IMR-90 (cell line): ENCODE measurements around the gene CAMK2G. TPM values are rescaled to one million over a fixed set of nuclear protein-coding genes. Genes with fewer than 3 reads are reported as not detected.

Experiments
- ATAC-seq: fragments of 200-7000 bp; cut with Tn5 transposase; 2 replicates; pipeline ENCODE4 v1.9.1; 2020; ENCODE audit warnings: low read depth, mild to moderate bottlenecking, moderate library complexity
- BruUV-seq: library from RNA; stranded (reverse); fragments of 400-500 nt; replicated peaks from 2 replicates; lab custom pipeline; 2021; lab: Mats Ljungman, UMichigan
- CTCF ChIA-PET: fragments of 300-600 bp; formaldehyde crosslinking; extraction: SDS; loops from one replicate; lab custom pipeline; 2021; ENCODE audit warnings: antibody characterized with exemption; lab: Yijun Ruan, JAX
- POLR2A ChIA-PET: fragments of 300-600 bp; sonication (Branson Sonifier 250); formaldehyde crosslinking; loops from one replicate; lab custom pipeline; 2022; ENCODE audit warnings: antibody characterized with exemption; ENCODE audit not compliant: unreplicated experiment; lab: Charles Lee
- DNase-seq: peaks from one replicate; pipeline ENCODE4 v3.0.0; 2013
- H2AFZ ChIP-seq: replicated peaks from 2 replicates; pipeline ENCODE3; 2013; ENCODE audit warnings: low read length, mild to moderate bottlenecking; ENCODE audit not compliant: poor library complexity
- H2AK5ac ChIP-seq: 2 replicates; pipeline ENCODE4 v1.6.1; 2013; ENCODE audit warnings: low read depth, low read length, inconsistent platforms
- H2AK9ac ChIP-seq: replicated peaks from 2 replicates; pipeline ENCODE3; 2013; ENCODE audit warnings: mild to moderate bottlenecking, low read depth, low read length, moderate library complexity; ENCODE audit not compliant: poor library complexity
- H2BK120ac ChIP-seq: 2 replicates; pipeline ENCODE4 v1.6.1; 2013; ENCODE audit warnings: low read depth, low read length, inconsistent platforms
- H2BK15ac ChIP-seq: 3 replicates; pipeline ENCODE4 v1.6.1; 2013; ENCODE audit warnings: low read depth, low read length, inconsistent platforms
- H2BK20ac ChIP-seq: 2 replicates; pipeline ENCODE4 v1.6.1; 2013; ENCODE audit warnings: low read depth, mild to moderate bottlenecking, inconsistent platforms, low read length, moderate library complexity
- H2BK5ac ChIP-seq: 2 replicates; pipeline ENCODE4 v1.6.1; 2013; ENCODE audit warnings: mild to moderate bottlenecking, low read depth, low read length, inconsistent platforms; ENCODE audit not compliant: poor library complexity, severe bottlenecking
- H3K14ac ChIP-seq: replicated peaks from 2 replicates; pipeline ENCODE4 v1.6.1; 2013; ENCODE audit warnings: low read depth, low read length, inconsistent platforms
- H3K18ac ChIP-seq: 2 replicates; pipeline ENCODE4 v1.6.1; 2013; ENCODE audit warnings: low read depth, low read length, control low read depth
- H3K23ac ChIP-seq: 2 replicates; pipeline ENCODE4 v1.6.1; 2013; ENCODE audit warnings: low read depth, low read length, inconsistent platforms
- H3K27ac ChIP-seq: 2 replicates; pipeline ENCODE4 v1.5.1; 2013; ENCODE audit warnings: mild to moderate bottlenecking, control low read depth, low read length; ENCODE audit not compliant: insufficient read depth
- H3K27me3 ChIP-seq: 2 replicates; pipeline ENCODE4 v1.6.1; 2013; ENCODE audit warnings: low read length; ENCODE audit not compliant: control insufficient read depth, insufficient read depth
- H3K36me3 ChIP-seq: 2 replicates; pipeline ENCODE4 v1.6.1; 2013; ENCODE audit warnings: low read length, mixed read lengths; ENCODE audit not compliant: control insufficient read depth, insufficient read depth
- H3K4ac ChIP-seq: 2 replicates; pipeline ENCODE4 v1.6.1; 2013; ENCODE audit warnings: low read depth, low read length, inconsistent platforms
- H3K4me1 ChIP-seq: 2 replicates; pipeline ENCODE4 v1.6.1; 2013; ENCODE audit warnings: low read length, mixed read lengths; ENCODE audit not compliant: control insufficient read depth, insufficient read depth
- H3K4me2 ChIP-seq: 2 replicates; pipeline ENCODE4 v1.6.1; 2013; ENCODE audit warnings: low read depth, mild to moderate bottlenecking, control low read depth, low read length, moderate library complexity
- H3K4me3 ChIP-seq: 2 replicates; pipeline ENCODE4 v1.5.1; 2013; ENCODE audit warnings: low read depth, mild to moderate bottlenecking, control low read depth, low read length, moderate library complexity; ENCODE audit not compliant: insufficient read depth
- H3K56ac ChIP-seq: 2 replicates; pipeline ENCODE4 v1.6.1; 2013; ENCODE audit warnings: low read length, inconsistent platforms; ENCODE audit not compliant: insufficient read depth; ENCODE audit errors: extremely low read depth
- H3K79me1 ChIP-seq, 2 experiments: 2 replicates each; pipeline ENCODE4 v1.6.1; 2013; ENCODE audit warnings: low read length in 2 of 2, inconsistent platforms in 1 of 2, low read depth in 1 of 2
- H3K9ac ChIP-seq: 2 replicates; pipeline ENCODE4 v1.6.1; 2013; ENCODE audit warnings: low read depth, low read length, control low read depth
- H3K9me1 ChIP-seq: 2 replicates; pipeline ENCODE4 v1.6.1; 2013; ENCODE audit warnings: low read length, inconsistent platforms; ENCODE audit not compliant: insufficient read depth
- H3K9me3 ChIP-seq: 2 replicates; pipeline ENCODE4 v1.6.1; 2013; ENCODE audit warnings: low read length; ENCODE audit not compliant: control insufficient read depth, insufficient read depth
- H4K20me1 ChIP-seq: 2 replicates; pipeline ENCODE4 v1.6.1; 2013; ENCODE audit warnings: low read length, inconsistent platforms; ENCODE audit not compliant: insufficient read depth
- H4K5ac ChIP-seq: 2 replicates; pipeline ENCODE4 v1.6.1; 2013; ENCODE audit warnings: mild to moderate bottlenecking, low read depth, low read length, control low read depth
- H4K8ac ChIP-seq, 2 experiments: 2 replicates each; pipeline ENCODE4 v1.6.1; 2013; ENCODE audit warnings: low read depth in 2 of 2, low read length in 2 of 2, control low read depth in 1 of 2, inconsistent platforms in 1 of 2
- H4K91ac ChIP-seq: 2 replicates; pipeline ENCODE4 v1.6.1; 2013; ENCODE audit warnings: low read depth, low read length, inconsistent platforms; ENCODE audit not compliant: insufficient read depth
- BHLHE40 ChIP-seq: fragments of 150-350 bp; IDR thresholded peaks from 2 replicates; pipeline ENCODE4 v1.6.1; 2016; ENCODE audit warnings: mild to moderate bottlenecking, low read depth, low read length
- CEBPB ChIP-seq: IDR thresholded peaks from 2 replicates; pipeline ENCODE4 v1.6.1; 2012; ENCODE audit warnings: low read depth, low read length, improper control_type of control experiment
- CHD1 ChIP-seq: IDR thresholded peaks from 2 replicates; pipeline ENCODE4 v1.6.1; 2012; ENCODE audit warnings: low read depth, low read length, improper control_type of control experiment
- FOS ChIP-seq: fragments of 150-350 bp; IDR thresholded peaks from 2 replicates; pipeline ENCODE4 v1.6.1; 2016; ENCODE audit warnings: low read depth, low read length
- MAZ ChIP-seq: IDR thresholded peaks from 2 replicates; pipeline ENCODE4 v1.6.1; 2012; ENCODE audit warnings: low read depth, mild to moderate bottlenecking, low read length, improper control_type of control experiment, moderate library complexity, borderline replicate concordance
- MXI1 ChIP-seq: IDR thresholded peaks from 2 replicates; pipeline ENCODE4 v1.6.1; 2012; ENCODE audit warnings: low read depth, mild to moderate bottlenecking, low read length, moderate library complexity, borderline replicate concordance
- POLR2A ChIP-seq: IDR thresholded peaks from 2 replicates; pipeline ENCODE4 v1.6.1; 2012; ENCODE audit warnings: mild to moderate bottlenecking, low read depth, low read length
- RAD21 ChIP-seq: IDR thresholded peaks from 2 replicates; pipeline ENCODE4 v1.6.1; 2012; ENCODE audit warnings: low read length, improper control_type of control experiment
- RCOR1 ChIP-seq: IDR thresholded peaks from 2 replicates; pipeline ENCODE4 v1.6.1; 2012; ENCODE audit warnings: mild to moderate bottlenecking, low read length, improper control_type of control experiment; ENCODE audit not compliant: insufficient replicate concordance
- SMC3 ChIP-seq: fragments of 150-350 bp; IDR thresholded peaks from 2 replicates; pipeline ENCODE4 v1.6.1; 2016; ENCODE audit warnings: low read depth, mild to moderate bottlenecking, antibody characterized with exemption, low read length, moderate library complexity
- WGBS, 2 experiments: methylation state at CpG; one replicate each; pipeline versions ENCODE4 v1.1.5 to v1.1.7; 2013; ENCODE audit warnings: missing lambda C conversion rate in 2 of 2; ENCODE audit not compliant: insufficient read length in 1 of 2; ENCODE audit errors: extremely low coverage in 2 of 2; 5-methylcytosine and 5-hydroxymethylcytosine counted together
- dilution Hi-C: fragments of 300-500 bp; cut with HindIII; formaldehyde crosslinking; loops from one replicate; pipeline ENCODE4 v1.14.3; 2018; ENCODE audit warnings: low sequenced_read_pairs; ENCODE audit not compliant: unreplicated experiment
- in situ Hi-C: fragments of 300-500 bp; cut with MboI; formaldehyde crosslinking; loops from 3 replicates; pipeline ENCODE4 v1.14.3; 2019; ENCODE audit warnings: low sequenced_read_pairs, inconsistent platforms, mixed read lengths
- intact Hi-C: fragments of 100-400 bp; cut with micrococcal nuclease; formaldehyde crosslinking; loops from 2 replicates; pipeline ENCODE4 v1.10.0; 2022
- polyA plus RNA-seq, 3 experiments: library from polyadenylated mRNA; depleted of rRNA; stranded (reverse); fragments of >200 nt; gene quantifications; 2 replicates each; pipeline ENCODE4 v1.2.3, GENCODE V29; 2012; ENCODE audit warnings: low replicate concordance in 1 of 3
- total RNA-seq: library from RNA; depleted of rRNA; stranded (reverse); fragments of >200 nt; gene quantifications from 2 replicates; pipeline ENCODE4 v1.2.3, GENCODE V29; 2012
- TF ChIP-seq, protein P1 (sequence below): conservative IDR thresholded peaks from 2 replicates; pipeline ENCODE4 v1.5.1; 2012; ENCODE audit warnings: mild to moderate bottlenecking, low read depth, low read length, improper control_type of control experiment
- TF ChIP-seq, protein P2 (sequence below): fragments of 150-350 bp; IDR thresholded peaks from 2 replicates; pipeline ENCODE4 v1.6.1; 2016; ENCODE audit warnings: low read depth, mild to moderate bottlenecking, low read length, moderate library complexity, borderline replicate concordance
- TF ChIP-seq, protein P3 (sequence below): fragments of 150-350 bp; IDR thresholded peaks from 2 replicates; pipeline ENCODE4 v1.6.1; 2017; ENCODE audit warnings: mild to moderate bottlenecking, antibody characterized with exemption, low read length, low read depth

CAMK2G gene
- total and polyA plus RNA-seq, 2 of the 4 experiments (the other 2 are of a cell fraction): 20.4 to 25.4 TPM

DNA sequence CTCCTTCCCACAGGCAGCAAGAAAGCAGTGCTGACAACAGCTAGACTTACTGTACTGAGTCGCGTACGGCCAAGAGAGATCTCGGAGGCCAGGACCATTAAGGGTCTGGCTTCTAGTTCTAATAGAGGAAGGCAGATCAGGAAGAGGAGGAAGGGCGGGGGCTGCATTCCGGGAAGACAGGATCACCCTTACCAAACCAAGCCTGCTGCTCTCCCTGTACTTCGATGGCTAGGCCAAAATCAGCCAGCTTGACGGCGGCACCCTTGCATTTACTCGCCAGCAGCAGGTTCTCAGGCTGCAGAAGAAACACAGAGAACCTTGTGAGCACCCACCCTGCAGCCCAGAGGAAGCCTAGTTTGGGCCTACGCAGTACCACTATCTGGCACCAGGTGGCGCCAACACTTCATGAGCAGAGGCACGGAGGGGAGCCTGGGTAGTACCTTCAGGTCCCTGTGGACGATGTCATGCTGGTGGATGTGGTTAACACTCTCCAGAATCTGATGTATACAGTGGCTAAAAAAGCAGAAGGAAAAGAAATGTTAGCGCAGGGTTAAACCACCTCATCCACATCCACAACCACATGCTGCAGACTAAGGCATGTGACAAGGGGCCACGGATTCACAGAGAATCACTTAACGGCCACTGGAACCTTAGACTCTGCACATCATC lies 25.4 kb downstream of the CAMK2G start (continued):
- no peak for TF ChIP-seq FOS

DNA sequence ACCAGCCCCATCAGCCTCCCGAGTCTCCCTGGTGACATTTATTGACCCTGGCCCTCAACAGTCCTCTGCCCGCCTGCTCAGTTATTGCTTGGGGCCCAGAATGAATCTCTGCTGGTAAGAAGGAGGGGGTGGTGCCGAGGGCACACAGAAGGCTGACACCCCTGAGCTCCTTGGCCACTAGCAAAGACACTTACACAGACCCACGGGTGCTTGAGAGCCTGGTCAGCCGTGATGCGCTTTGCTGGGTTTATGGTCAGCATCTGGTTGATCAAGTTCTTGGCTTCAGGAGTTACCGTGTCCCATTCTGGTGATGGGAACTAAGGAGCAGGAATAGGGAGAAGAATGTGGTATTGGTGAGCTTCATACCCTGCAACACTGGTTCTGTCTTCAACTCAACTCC lies 27.3 kb downstream of the CAMK2G start:
- no peak overlapping the region for H3K27ac ChIP-seq
- DNase-seq (no peak), ATAC-seq (no peak)
- no peak overlapping the region for H3K4ac ChIP-seq
- no peak overlapping the region for H4K8ac ChIP-seq
- H3K14ac ChIP-seq: no peak overlapping the region
- H3K79me1 ChIP-seq: peaks cover 0 to 6% of the 10 kb centered on the region in 2 experiments; a peak in 1 of 4 replicates
- peaks cover 4% of the 10 kb centered on the region; the same call in 1 of the 2 replicates for H3K4me1 ChIP-seq
- no peak overlapping the region for H3K56ac ChIP-seq
- H3K36me3 ChIP-seq: peaks cover 43% of the 10 kb centered on the region
- no peak overlapping the region for H2BK120ac ChIP-seq
- no peak overlapping the region for H3K23ac ChIP-seq
- H2AK9ac ChIP-seq: no peak overlapping the region
- no peak overlapping the region for H2BK20ac ChIP-seq
- H3K4me2 ChIP-seq: no peak overlapping the region
- H3K27me3 ChIP-seq: no peaks in the 10 kb centered on the region
- 100% methylated on average over 1 of the region's 7 CpGs; no CpG with 5 or more reads in 1 of the 2 experiments for WGBS, 2 experiments
- no peaks in the 10 kb centered on the region for H3K9me1 ChIP-seq
- intact Hi-C loops (no loop called here), dilution Hi-C loops (no loop called here), in situ Hi-C loops (no loop called here)
- H4K20me1 ChIP-seq: peaks cover 15% of the 10 kb centered on the region; the same call in 1 of the 2 replicates
- H3K18ac ChIP-seq: no peak overlapping the region
- ChIA-PET CTCF (no interaction called here), POLR2A (no interaction called here)
- no peak overlapping the region for H4K91ac ChIP-seq
- no peak overlapping the region for H2AFZ ChIP-seq
- H3K9me3 ChIP-seq: no peaks in the 10 kb centered on the region
- H2BK15ac ChIP-seq: no peak overlapping the region
- no peak overlapping the region for H3K9ac ChIP-seq
- no peak overlapping the region for H4K5ac ChIP-seq
- BruUV-seq: no TSS peak
- H2AK5ac ChIP-seq: no peak overlapping the region
- H2BK5ac ChIP-seq: no peak overlapping the region
- no peak overlapping the region for H3K4me3 ChIP-seq
- TF ChIP-seq FOS (no peak), SMC3 (no peak), BHLHE40 (no peak), RCOR1 (no peak), CEBPB (no peak), CHD1 (no peak), POLR2A (no peak), MXI1 (no peak), RAD21 (no peak), MAZ (no peak)
- TF ChIP-seq, protein P1, sequence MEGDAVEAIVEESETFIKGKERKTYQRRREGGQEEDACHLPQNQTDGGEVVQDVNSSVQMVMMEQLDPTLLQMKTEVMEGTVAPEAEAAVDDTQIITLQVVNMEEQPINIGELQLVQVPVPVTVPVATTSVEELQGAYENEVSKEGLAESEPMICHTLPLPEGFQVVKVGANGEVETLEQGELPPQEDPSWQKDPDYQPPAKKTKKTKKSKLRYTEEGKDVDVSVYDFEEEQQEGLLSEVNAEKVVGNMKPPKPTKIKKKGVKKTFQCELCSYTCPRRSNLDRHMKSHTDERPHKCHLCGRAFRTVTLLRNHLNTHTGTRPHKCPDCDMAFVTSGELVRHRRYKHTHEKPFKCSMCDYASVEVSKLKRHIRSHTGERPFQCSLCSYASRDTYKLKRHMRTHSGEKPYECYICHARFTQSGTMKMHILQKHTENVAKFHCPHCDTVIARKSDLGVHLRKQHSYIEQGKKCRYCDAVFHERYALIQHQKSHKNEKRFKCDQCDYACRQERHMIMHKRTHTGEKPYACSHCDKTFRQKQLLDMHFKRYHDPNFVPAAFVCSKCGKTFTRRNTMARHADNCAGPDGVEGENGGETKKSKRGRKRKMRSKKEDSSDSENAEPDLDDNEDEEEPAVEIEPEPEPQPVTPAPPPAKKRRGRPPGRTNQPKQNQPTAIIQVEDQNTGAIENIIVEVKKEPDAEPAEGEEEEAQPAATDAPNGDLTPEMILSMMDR: no peak
- TF ChIP-seq, protein P2, sequence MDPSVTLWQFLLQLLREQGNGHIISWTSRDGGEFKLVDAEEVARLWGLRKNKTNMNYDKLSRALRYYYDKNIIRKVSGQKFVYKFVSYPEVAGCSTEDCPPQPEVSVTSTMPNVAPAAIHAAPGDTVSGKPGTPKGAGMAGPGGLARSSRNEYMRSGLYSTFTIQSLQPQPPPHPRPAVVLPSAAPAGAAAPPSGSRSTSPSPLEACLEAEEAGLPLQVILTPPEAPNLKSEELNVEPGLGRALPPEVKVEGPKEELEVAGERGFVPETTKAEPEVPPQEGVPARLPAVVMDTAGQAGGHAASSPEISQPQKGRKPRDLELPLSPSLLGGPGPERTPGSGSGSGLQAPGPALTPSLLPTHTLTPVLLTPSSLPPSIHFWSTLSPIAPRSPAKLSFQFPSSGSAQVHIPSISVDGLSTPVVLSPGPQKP: no peak
- TF ChIP-seq, protein P3, sequence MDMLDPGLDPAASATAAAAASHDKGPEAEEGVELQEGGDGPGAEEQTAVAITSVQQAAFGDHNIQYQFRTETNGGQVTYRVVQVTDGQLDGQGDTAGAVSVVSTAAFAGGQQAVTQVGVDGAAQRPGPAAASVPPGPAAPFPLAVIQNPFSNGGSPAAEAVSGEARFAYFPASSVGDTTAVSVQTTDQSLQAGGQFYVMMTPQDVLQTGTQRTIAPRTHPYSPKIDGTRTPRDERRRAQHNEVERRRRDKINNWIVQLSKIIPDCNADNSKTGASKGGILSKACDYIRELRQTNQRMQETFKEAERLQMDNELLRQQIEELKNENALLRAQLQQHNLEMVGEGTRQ: no peak
